ENCODE results near the gene ATP6V1G3.
A peak's percentile ranks its signal among the peaks of the same experiment; 100 is the strongest.
"Not testable (repeated sequence)": the region's sequence is repeated elsewhere in the genome, so short reads cannot be mapped to it uniquely, and the experiment has no call there.

The ATP6V1G3 gene

GRCh38 chr1:198541737-198542136 lies 1.3 kb upstream of the ATP6V1G3 start:
- DNase-seq: no peak

- no peak for DNase-seq
Measured at GRCh38 chr1:198538579-198539364, 1.7 kb downstream of the ATP6V1G3 start.

- no peak for DNase-seq
Measured at GRCh38 chr1:198535631-198536030, 4.8 kb downstream of the ATP6V1G3 start.

GRCh38 chr1:198534548-198535418 lies 5.7 kb downstream of the ATP6V1G3 start:
- no peak for DNase-seq

GRCh38 chr1:198531891-198532290 lies 8.6 kb downstream of the ATP6V1G3 start:
- DNase-seq: no peak

GRCh38 chr1:198530953-198531352 lies 9.5 kb downstream of the ATP6V1G3 start:
- DNase-seq: no peak

GRCh38 chr1:198529414-198529813 lies 11.1 kb downstream of the ATP6V1G3 start:
- DNase-seq: no peak

GRCh38 chr1:198528364-198528763 lies 12.1 kb downstream of the ATP6V1G3 start:
- no peak for DNase-seq

- DNase-seq: no peak
Measured at GRCh38 chr1:198524556-198524955, 15.9 kb downstream of the ATP6V1G3 start.

- DNase-seq: not testable (repeated sequence)
Measured at GRCh38 chr1:198524127-198524526, 16.4 kb downstream of the ATP6V1G3 start.

GRCh38 chr1:198523182-198523950 lies 17.1 kb downstream of the ATP6V1G3 start:
- DNase-seq: no peak

- DNase-seq: no peak
Measured at GRCh38 chr1:198520524-198521254, 19.8 kb downstream of the ATP6V1G3 start.

GRCh38 chr1:198519639-198520501 lies 20.6 kb downstream of the ATP6V1G3 start:
- no peak for DNase-seq

GRCh38 chr1:198517623-198518199 lies 22.8 kb downstream of the ATP6V1G3 start:
- DNase-seq: no peak

GRCh38 chr1:198500096-198500495 lies 40.4 kb downstream of the ATP6V1G3 start:
- DNase-seq: no peak

GRCh38 chr1:198499588-198499987 lies 40.9 kb downstream of the ATP6V1G3 start:
- DNase-seq: no peak

GRCh38 chr1:198498881-198499280 lies 41.6 kb downstream of the ATP6V1G3 start:
- no peak for DNase-seq

GRCh38 chr1:198498103-198498385 lies 42.4 kb downstream of the ATP6V1G3 start:
- DNase-seq: no peak

GRCh38 chr1:198497326-198498102 lies 43.0 kb downstream of the ATP6V1G3 start:
- DNase-seq: peak in 3 of 14 donors; percentile 10 to 29 (median 12)
